A673 (cell line): ENCODE measurements around the gene POLG2. TPM values are rescaled to one million over a fixed set of nuclear protein-coding genes. Genes with fewer than 3 reads are reported as not detected.
"Not testable (repeated sequence)": the region's sequence is repeated elsewhere in the genome, so short reads cannot be mapped to it uniquely, and the experiment has no call there.

Experiments
- BruUV-seq: library from RNA; stranded (reverse); fragments of 400-500 nt; replicated peaks from 2 replicates; lab custom pipeline; 2021; lab: Mats Ljungman, UMichigan
- CTCF ChIA-PET: fragments of 300-600 bp; sonication (Branson Sonifier 250); formaldehyde crosslinking; loops from one replicate; lab custom pipeline; 2022; ENCODE audit warnings: antibody characterized with exemption; lab: Charles Lee
- POLR2A ChIA-PET: fragments of 300-600 bp; sonication (Branson Sonifier 250); formaldehyde crosslinking; loops from one replicate; lab custom pipeline; 2022; ENCODE audit warnings: antibody characterized with exemption; ENCODE audit not compliant: low non-redundant PET; lab: Charles Lee
- DNase-seq: peaks from one replicate; pipeline ENCODE4 v3.0.0-alpha.2; 2015; ENCODE audit warnings: low spot score
- H3K27ac ChIP-seq: fragments of 200-600 bp; sonication (generic); 2 replicates; pipeline ENCODE4 v1.5.1; 2016; ENCODE audit warnings: mixed run types, low read depth, mild to moderate bottlenecking, mixed read lengths, antibody characterized with exemption, low read length; ENCODE audit not compliant: poor library complexity, severe bottlenecking
- H3K27me3 ChIP-seq: fragments of 200-600 bp; sonication (generic); replicated peaks from 2 replicates; pipeline ENCODE4 v1.6.1; 2017; ENCODE audit warnings: mixed run types, low read depth, mild to moderate bottlenecking, mixed read lengths, antibody characterized with exemption, low read length; ENCODE audit not compliant: insufficient read depth, poor library complexity
- H3K36me3 ChIP-seq: fragments of 200-600 bp; sonication (generic); 2 replicates; pipeline ENCODE4 v1.6.1; 2016; ENCODE audit warnings: mixed run types, mild to moderate bottlenecking, mixed read lengths, antibody characterized with exemption, low read length; ENCODE audit not compliant: insufficient read depth, poor library complexity, severe bottlenecking
- H3K4me1 ChIP-seq: fragments of 200-600 bp; sonication (generic); 2 replicates; pipeline ENCODE4 v1.6.1; 2017; ENCODE audit warnings: mixed run types, mild to moderate bottlenecking, mixed read lengths, antibody characterized with exemption, low read length; ENCODE audit not compliant: insufficient read depth, poor library complexity, severe bottlenecking
- H3K4me3 ChIP-seq: fragments of 200-600 bp; sonication (generic); 2 replicates; pipeline ENCODE4 v1.5.1; 2016; ENCODE audit warnings: low read depth, mixed run types, mild to moderate bottlenecking, mixed read lengths, low read length; ENCODE audit not compliant: poor library complexity, severe bottlenecking
- H3K9me3 ChIP-seq: fragments of 200-600 bp; sonication (generic); 2 replicates; pipeline ENCODE4 v1.6.1; 2016; ENCODE audit warnings: mixed run types, low read depth, mild to moderate bottlenecking, mixed read lengths, antibody characterized with exemption, low read length; ENCODE audit not compliant: poor library complexity, severe bottlenecking
- CTCF ChIP-seq: fragments of 300-800, 200-600 bp; sonication (generic); conservative IDR thresholded peaks from 2 replicates; pipeline ENCODE4 v1.5.1; 2017; ENCODE audit warnings: low read depth, mild to moderate bottlenecking, antibody characterized with exemption, low read length, moderate library complexity, mixed read lengths
- EZH2 ChIP-seq: fragments of 200-600 bp; sonication (generic); IDR thresholded peaks from 2 replicates; pipeline ENCODE4 v1.6.1; 2017; ENCODE audit warnings: borderline replicate concordance, low read depth, mild to moderate bottlenecking, mixed read lengths, antibody characterized with exemption, low read length; ENCODE audit not compliant: poor library complexity, severe bottlenecking
- intact Hi-C: fragments of 100-400 bp; cut with micrococcal nuclease; formaldehyde crosslinking; loops from one replicate; pipeline ENCODE4 v1.10.0; 2022; ENCODE audit not compliant: unreplicated experiment
- total RNA-seq: library from RNA; stranded (reverse); gene quantifications from 2 replicates; pipeline ENCODE4 v1.2.3, GENCODE V29; 2021

The POLG2 gene
- total RNA-seq, 1 experiment from 2014 or later, result 25.6 TPM

- DNase-seq, result no peak
- no peaks in the 10 kb centered on the region for H3K9me3 ChIP-seq
- no peak overlapping the region for H3K4me3 ChIP-seq
- ChIA-PET POLR2A (no interaction called here), CTCF (no interaction called here)
- H3K36me3 ChIP-seq, result no peaks in the 10 kb centered on the region
- no peaks in the 10 kb centered on the region for H3K4me1 ChIP-seq
- no peak for TF ChIP-seq CTCF
- no peak for TF ChIP-seq EZH2
- intact Hi-C loops, result no loop called here
- no TSS peak for BruUV-seq
- H3K27ac ChIP-seq, result no peak overlapping the region
- H3K27me3 ChIP-seq, result no peaks in the 10 kb centered on the region
These were observed 35.9 kb downstream of the POLG2 start for GRCh38 chr17:64460955-64461354.

- H3K27ac ChIP-seq, BruUV-seq, H3K4me1 ChIP-seq, CTCF ChIA-PET, H3K36me3 ChIP-seq, intact Hi-C loops, H3K27me3 ChIP-seq, H3K9me3 ChIP-seq, H3K4me3 ChIP-seq, DNase-seq: not testable (repeated sequence)
- POLR2A ChIA-PET, result interaction anchor here (0.6 kb wide), 1 partner anchor 10 kb away, joined by 3 read pairs; no protein-coding TSS in a partner anchor
These were observed 37.0 kb downstream of the POLG2 start for GRCh38 chr17:64459818-64460217.

GRCh38 chr17:64459284-64459747 lies 37.5 kb downstream of the POLG2 start:
- CTCF ChIA-PET, result no interaction called here
- intact Hi-C loops, result no loop called here
- Histone ChIP-seq H3K9me3 (no peaks in the 10 kb centered on the region), H3K36me3 (no peaks in the 10 kb centered on the region), H3K4me3 (no peak overlapping the region), H3K4me1 (no peaks in the 10 kb centered on the region), H3K27me3 (no peaks in the 10 kb centered on the region), H3K27ac (no peak overlapping the region)
- no peak for DNase-seq
- no TSS peak for BruUV-seq
- TF ChIP-seq CTCF (no peak), EZH2 (no peak)
- POLR2A ChIA-PET, result no interaction called here

- TF ChIP-seq CTCF (no peak), EZH2 (no peak)
- intact Hi-C loops, result no loop called here
- H3K36me3 ChIP-seq, result no peaks in the 10 kb centered on the region
- no peak overlapping the region for H3K4me3 ChIP-seq
- DNase-seq, result no peak
- no peaks in the 10 kb centered on the region for H3K9me3 ChIP-seq
- ChIA-PET POLR2A (no interaction called here), CTCF (no interaction called here)
- BruUV-seq, result no TSS peak
- no peaks in the 10 kb centered on the region for H3K27me3 ChIP-seq
- H3K27ac ChIP-seq, result no peak overlapping the region
- H3K4me1 ChIP-seq, result no peaks in the 10 kb centered on the region
These were observed 38.1 kb downstream of the POLG2 start for GRCh38 chr17:64458756-64459155.
